ENCODE data around the gene NEU4.

Gene NEU4

DNA sequence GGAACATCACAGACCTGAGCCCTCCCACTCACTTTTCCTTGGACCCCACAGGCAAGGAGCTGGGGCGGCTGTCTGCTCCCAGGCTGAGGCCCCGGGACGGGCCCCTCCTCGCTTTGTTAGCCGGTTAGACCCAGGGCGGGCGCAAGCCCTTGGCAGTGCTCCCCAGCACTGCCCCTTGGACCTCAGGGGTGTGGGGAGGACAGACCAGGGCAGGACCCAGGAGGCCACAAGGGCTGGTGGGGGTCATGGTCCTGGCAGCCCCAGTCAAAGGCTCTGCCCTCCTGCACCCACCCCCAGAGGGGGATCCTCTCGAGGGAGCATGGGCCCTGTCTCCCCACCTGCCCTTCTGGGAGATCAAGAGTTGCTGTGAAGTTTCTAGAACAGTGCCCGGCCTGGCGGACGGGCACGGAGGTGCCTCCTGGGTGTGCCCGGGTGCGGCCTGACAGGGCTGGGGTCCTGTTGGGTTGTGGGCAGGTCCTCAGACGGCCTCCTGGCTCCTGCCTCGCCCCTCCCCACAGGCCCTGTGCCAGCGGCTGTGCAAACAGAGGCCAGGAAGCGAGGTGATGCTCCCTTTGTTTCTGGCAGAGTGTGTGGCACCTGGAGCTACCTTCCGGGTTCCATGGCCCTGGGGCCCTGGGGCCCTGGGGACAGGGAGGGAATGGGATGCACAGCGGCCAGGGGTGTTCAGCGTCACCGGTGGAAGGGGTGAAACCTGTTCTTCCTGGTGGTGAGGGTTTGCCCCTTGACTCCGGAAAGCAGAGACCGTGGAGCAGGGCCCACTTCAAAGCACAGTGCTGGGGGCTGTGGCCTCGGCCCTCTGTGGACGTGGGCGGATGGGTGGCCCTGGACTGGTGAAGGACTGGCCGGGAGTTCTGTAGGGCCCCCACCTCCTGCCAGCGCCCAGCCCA lies 35.2 kb upstream of the NEU4 start:
- H3K27me3 Mint-ChIP-seq (ENCODE audit: low read depth, poor library complexity) = no peaks in the 10 kb centered on the region
- no peak overlapping the region for H3K27ac Mint-ChIP-seq
- no peak for DNase-seq
- H3K36me3 Mint-ChIP-seq (ENCODE audit: low read depth) = peaks cover 7% of the 10 kb centered on the region
- peaks cover 7% of the 10 kb centered on the region for H3K9me3 Mint-ChIP-seq
- no peak overlapping the region for H3K4me3 Mint-ChIP-seq
- H3K4me1 Mint-ChIP-seq = peaks cover 67% of the 10 kb centered on the region
- TF ChIP-seq, protein P1, sequence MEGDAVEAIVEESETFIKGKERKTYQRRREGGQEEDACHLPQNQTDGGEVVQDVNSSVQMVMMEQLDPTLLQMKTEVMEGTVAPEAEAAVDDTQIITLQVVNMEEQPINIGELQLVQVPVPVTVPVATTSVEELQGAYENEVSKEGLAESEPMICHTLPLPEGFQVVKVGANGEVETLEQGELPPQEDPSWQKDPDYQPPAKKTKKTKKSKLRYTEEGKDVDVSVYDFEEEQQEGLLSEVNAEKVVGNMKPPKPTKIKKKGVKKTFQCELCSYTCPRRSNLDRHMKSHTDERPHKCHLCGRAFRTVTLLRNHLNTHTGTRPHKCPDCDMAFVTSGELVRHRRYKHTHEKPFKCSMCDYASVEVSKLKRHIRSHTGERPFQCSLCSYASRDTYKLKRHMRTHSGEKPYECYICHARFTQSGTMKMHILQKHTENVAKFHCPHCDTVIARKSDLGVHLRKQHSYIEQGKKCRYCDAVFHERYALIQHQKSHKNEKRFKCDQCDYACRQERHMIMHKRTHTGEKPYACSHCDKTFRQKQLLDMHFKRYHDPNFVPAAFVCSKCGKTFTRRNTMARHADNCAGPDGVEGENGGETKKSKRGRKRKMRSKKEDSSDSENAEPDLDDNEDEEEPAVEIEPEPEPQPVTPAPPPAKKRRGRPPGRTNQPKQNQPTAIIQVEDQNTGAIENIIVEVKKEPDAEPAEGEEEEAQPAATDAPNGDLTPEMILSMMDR (IDR thresholded peaks at IDR 0.05) = no peak

DNA sequence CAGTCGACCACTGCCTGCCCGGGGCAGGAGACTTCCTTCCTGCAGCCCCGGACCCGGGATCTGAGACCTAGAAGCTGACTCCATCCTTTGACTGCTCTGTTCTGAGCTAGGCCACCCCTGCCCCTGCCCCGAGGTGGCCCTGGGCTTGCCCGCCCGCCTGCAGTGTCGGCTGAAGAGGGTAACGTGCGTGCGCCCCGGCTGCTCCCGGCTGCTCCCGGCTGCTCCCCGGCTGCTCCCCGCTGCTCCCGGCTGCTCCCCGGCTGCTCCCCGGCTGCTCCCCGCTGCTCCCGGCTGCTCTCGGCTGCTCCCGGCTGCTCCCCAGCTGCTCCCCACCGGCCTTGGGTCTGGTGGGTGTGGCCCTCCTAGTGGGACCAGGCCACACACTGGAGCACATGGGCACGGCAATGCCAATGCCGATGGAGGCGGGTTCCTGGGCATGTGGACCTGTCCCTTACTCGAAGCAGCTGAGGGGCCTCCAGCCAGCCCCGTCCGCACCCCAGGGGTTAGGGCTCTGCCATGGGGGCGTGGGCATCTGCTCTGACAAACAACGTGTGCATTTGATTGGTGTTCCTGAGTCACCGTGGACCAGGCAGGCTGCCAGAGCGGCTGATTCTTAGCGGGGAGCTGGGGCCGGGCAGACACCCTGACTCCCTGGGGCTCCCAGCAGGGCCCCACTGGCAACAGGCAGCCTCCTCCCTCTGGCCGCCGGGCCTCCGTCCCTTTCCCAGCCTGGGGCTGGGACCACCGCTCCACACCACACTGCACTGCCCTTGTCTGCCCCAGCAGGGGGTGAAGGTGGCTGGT lies 34.4 kb upstream of the NEU4 start:
- peaks cover 68% of the 10 kb centered on the region for H3K4me1 Mint-ChIP-seq
- TF ChIP-seq, protein P1 (IDR thresholded peaks at IDR 0.05) = no peak
- H3K9me3 Mint-ChIP-seq = peaks cover 14% of the 10 kb centered on the region
- no peak for DNase-seq
- H3K27me3 Mint-ChIP-seq (ENCODE audit: low read depth, poor library complexity) = no peaks in the 10 kb centered on the region
- peaks cover 9% of the 10 kb centered on the region for H3K36me3 Mint-ChIP-seq (ENCODE audit: low read depth)
- H3K27ac Mint-ChIP-seq = no peak overlapping the region
- H3K4me3 Mint-ChIP-seq = no peak overlapping the region

DNA sequence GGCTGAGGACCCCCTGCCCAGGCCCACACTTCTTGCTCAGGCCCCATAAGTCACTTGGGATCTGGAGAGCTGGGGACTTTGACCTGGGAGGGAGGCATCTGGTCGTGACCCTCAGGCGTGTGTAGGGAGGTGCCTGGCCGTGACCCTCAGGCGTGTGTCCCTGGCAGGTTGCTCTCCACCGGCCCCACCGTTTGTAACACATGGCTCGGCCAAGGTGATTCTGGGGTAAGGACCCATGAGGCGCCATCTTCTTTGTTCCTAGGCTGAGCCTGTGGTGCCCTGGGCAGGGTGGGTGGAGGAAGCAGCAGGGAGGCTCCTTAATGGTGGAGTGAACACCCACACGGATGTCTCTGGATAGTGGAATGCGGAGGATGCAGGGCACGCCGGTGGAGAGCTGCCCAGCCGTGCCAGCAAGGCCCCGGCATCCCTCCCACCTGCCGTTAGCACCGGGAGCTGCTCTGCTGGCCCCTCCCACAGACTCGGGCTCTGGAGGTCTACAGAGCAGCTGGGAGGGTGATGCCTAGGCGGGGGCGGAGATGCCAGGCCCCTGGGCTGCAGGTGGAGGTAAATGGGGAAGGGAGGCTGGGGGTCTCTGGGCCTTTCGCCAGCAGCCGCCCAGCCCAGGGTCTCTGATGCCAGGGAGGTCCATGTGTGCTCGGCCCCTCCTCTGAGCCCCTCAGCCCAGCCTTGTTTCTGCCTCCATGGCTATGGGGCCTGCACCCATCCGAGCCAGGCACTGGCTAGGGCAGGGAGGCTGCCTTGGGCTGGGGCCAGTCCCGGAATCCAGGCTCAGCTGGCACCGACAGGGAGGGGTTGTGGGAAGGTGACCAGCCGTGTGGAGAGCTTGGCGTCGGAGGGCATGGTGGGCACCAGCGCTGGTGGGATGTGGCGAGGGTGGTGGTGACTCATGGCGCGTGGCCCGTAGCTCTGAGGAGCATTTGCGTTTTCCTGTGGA lies 33.5 kb upstream of the NEU4 start:
- TF ChIP-seq, protein P1 (IDR thresholded peaks at IDR 0.05) = no peak
- H3K27me3 Mint-ChIP-seq (ENCODE audit: low read depth, poor library complexity) = no peaks in the 10 kb centered on the region
- H3K4me1 Mint-ChIP-seq = peaks cover 63% of the 10 kb centered on the region
- no peak for DNase-seq
- H3K4me3 Mint-ChIP-seq = no peak overlapping the region
- no peak overlapping the region for H3K27ac Mint-ChIP-seq
- peaks cover 10% of the 10 kb centered on the region for H3K36me3 Mint-ChIP-seq (ENCODE audit: low read depth)
- peaks cover 22% of the 10 kb centered on the region for H3K9me3 Mint-ChIP-seq

DNA sequence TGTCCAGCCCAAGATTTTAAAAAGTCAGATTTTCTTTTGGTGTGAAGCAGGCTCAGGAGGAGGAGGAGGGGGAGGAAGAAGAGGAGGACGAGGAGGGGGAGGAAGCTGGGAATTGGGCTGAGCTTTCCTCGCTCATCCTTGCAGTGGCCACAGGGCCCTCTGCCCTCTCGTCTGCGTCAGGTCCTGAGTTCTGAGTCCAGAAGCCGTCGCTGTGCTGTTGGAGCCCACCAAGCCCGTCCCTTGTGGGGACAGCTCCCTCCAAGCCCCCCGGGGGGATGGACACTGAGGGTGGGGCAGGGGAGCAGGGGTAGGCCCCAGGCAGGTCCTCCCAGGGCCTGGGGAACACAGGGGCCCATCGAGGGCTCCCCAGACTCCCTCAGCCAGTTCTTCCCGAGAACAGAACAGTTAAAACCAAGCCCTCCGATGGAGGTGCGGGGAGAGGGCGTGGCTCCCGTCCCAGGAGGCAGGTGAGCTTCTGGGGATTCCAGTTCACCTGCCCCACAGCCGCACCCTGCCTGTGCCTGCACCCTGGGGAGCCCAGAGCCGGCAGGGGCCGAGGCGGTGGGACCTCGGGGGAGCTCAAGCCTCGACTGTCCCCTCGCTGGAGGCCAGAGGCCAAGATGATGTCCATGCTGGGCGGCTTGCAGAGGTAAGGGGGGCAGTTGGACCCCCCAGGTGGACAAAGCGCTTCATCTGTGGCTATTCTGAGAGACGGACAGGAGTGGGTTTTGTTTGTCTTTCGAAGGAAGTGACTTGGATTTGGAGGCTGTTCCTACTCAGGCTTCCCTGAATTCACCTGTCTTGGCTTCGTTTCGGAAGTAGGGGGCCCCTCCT lies 32.4 kb upstream of the NEU4 start, which contains the start of gene GAL3ST2:
GAL3ST2 (plus strand) TSS at position 487 of the 834 bp plus-strand sequence; CDS start at position 621, 134 bp downstream.
- H3K36me3 Mint-ChIP-seq (ENCODE audit: low read depth) = peaks cover 18% of the 10 kb centered on the region
- no peak within 1 kb of the TSS for H3K4me3 Mint-ChIP-seq
- no peaks in the 10 kb centered on the region for H3K27me3 Mint-ChIP-seq (ENCODE audit: low read depth, poor library complexity)
- TF ChIP-seq, protein P1 (IDR thresholded peaks at IDR 0.05) = no peak
- peaks cover 52% of the 10 kb centered on the region for H3K4me1 Mint-ChIP-seq
- H3K27ac Mint-ChIP-seq = no peak within 1 kb of the TSS
- DNase-seq = no peak
- H3K9me3 Mint-ChIP-seq = peaks cover 33% of the 10 kb centered on the region
